HG02970 (cell line): ENCODE measurements around the gene RAB23.
A peak's percentile ranks its signal among the peaks of the same experiment; 100 is the strongest.

Experiments used
- ATAC-seq: cut with Tn5 transposase; IDR thresholded peaks from one replicate; pipeline ENCODE4 v1.9.1; 2021; ENCODE audit warnings: mild to moderate bottlenecking, moderate library complexity, moderate number of reproducible peaks; ENCODE audit not compliant: unreplicated experiment, low FRiP score

Gene RAB23

GRCh38 chr6:57193177-57193576 lies 28.9 kb downstream of the RAB23 start:
- ATAC-seq = no peak

GRCh38 chr6:57190140-57190539 lies 32.0 kb downstream of the RAB23 start:
- ATAC-seq = no peak

GRCh38 chr6:57183336-57183735 lies 38.8 kb downstream of the RAB23 start:
- no peak for ATAC-seq

DNA sequence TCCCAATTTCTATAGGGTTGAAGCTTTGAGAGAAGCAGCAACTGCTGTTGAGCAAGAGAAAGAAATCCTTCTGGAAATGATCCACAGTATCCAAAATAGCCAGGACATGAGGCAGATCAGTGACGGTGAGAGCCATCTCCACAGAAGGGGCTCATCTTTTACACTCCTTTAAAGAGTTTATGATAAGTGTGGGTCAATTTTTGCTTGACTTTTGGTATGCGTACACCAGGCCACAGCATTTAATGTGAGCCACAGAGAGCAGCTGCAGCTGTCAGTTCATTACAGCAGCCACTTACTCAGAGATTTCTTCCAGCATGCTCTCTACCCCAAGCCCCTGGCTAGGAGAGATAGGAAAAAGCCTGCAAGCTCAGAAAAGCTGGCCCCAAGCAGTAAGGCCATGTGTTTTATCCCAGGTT lies 40.1 kb downstream of the RAB23 start:
- no peak for ATAC-seq

GRCh38 chr6:57180596-57180995 lies 41.5 kb downstream of the RAB23 start:
- no peak for ATAC-seq

DNA sequence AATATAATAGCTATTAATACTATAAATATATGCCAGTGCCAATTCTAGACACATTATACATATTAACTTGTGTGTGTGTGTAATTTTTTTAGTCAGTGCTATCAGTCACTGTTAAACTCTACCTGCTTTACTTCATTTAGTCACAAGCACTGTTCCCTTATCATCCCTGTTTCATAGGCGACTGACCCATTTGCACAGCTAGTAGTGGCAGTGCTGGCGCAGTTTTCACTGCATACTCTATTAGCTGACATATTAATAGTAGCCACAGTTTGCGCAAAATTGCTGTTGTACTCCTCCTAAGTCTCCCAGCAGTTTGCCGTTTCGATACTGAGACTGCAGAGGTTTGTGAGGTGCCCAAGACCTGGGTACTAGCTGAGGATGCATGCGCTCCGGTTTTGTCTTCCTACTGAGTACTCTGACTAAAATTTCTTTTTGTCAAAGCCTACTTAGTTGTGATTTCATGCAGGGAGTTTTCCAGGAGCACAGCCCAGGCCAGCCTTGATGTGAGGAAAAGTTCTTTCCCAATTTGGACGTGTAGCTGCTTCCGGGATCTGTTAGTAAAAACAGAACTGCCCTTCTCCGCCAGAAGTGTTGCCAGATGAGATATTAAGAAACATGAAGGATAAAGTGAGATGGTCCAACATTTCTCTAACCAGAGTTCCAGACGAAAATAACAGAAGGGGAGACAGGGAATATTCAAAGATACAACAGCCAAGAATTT lies 44.4 kb downstream of the RAB23 start:
- no peak for ATAC-seq

GRCh38 chr6:57174511-57174907 lies 47.6 kb downstream of the RAB23 start:
- ATAC-seq = no peak

- ATAC-seq = no peak
Measured at GRCh38 chr6:57173886-57174510, 48.1 kb downstream of the RAB23 start.

DNA sequence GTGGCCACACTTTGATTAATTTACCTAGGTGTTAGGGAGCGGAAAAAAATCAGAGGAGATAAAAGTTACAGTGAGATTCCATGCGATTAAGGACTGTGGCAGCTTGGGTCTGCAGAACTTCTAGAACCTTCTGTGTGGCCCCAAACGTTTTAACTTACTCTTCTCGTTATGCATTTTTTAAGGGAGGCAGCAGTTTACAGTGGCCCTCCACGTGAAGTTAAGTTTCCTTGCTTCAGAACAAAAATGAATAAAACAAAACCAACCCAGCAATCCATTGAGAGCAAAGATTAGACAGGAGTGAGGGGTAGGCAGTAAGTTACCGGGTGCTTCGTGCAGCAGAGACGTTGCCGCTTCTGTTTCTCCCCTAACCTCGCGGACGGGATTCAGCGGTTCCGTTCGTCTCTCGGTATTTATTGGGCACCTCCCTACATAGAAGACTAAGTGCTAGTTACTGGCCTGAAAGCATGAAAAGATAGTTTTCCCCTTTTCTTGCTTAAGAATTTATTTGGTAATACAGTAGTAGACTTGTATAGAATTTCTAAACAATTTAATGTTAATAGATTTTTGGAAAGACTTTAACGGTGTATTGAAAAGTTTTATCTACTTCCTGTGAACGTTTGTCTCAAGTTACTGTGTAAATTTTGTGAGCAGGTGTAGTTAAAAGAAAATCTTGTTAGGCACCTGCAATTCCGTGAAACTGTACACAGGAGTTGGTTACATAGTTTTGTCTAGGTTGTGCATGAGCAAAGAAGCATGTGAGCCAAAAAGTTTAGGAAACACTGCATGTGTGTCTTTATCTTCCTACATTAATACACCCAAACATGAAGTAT lies 48.8 kb downstream of the RAB23 start:
- ATAC-seq = no peak

DNA sequence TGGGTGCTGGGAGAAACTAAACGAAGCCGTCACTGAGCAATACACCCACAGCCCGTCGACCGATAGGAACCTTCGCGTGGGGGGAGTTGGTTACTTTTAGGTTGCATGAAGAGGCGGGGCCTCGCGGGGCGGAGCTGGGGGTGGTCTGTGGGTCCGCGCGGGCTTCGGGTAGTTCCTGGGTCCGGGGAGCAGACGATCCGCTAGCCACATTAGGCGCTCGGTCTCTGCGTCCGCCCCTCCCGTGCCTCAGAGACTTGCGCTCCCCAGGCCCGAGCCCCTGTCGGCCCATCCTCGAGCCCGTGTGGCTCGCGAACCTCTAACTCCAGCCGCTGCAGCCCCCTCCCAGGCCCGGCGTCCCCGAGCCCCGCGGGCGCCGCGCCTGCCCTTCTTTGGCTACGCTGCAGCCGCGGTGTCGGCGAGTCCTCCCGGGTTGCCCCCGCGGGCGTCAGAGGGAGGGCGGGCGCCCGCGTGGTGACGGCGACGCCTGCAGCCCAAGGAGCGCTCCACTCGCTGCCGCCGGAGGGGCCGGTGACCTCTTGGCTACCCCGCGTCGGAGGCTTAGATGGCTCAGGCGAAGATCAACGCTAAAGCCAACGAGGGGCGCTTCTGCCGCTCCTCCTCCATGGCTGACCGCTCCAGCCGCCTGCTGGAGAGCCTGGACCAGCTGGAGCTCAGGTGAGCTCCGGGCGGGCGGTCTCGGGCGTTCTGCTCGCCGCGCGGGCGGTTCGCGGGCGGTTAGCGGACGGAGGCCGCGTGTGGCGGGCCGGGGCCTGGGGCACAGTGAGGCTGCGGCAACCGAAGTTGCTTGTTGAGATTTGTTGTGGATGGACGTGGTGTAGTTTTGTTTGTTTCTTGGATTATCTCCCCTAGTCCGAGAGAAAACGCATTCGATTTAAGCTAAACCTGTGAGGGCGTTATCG lies 49.7 kb downstream of the RAB23 start, which contains the start of gene BAG2:
Gene BAG2 (plus strand): TSS at position 191 of the 920 bp plus-strand sequence. CDS start 372 bp downstream, at position 563.
- ATAC-seq = peak; percentile 85

- ATAC-seq = no peak
Measured at GRCh38 chr6:57165080-57165479, 57.0 kb downstream of the RAB23 start.

GRCh38 chr6:57163956-57164355 lies 58.2 kb downstream of the RAB23 start:
- no peak for ATAC-seq

DNA sequence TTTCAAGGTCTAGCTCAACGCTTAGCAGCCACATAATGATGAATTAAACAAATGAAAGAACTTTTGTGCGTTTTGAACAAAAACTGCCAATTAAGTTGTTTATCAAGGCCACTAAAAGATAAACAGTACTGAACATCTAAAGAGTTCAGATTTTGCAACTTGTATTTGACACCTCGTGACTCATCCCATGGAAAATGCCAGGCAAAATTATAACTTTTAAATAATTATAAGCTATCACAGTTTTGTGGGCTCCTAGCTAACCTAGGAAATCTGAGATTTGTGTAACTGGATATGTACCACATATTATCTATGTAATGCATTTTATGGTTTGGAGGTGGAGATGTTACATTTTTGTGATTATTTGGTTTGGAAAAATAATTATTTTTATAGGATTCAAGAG lies 59.6 kb downstream of the RAB23 start:
- no peak for ATAC-seq

DNA sequence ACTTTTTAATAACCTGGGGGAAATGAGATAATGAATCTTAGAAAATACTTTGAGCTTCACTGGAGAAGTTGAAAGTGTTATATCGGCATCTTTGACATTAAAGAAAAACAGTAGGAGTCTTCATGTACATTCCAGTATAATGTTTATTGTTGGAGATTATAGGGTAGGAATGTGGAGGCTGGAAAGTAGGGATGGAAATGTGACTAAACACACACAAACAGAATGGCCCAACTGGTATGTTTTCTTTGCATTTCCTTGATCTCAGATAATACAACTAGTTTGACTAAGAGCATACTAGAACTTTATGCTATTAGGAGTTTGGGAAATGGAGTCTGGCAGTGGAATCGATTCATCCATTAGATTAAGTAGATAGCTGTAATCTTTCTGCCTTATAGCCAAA lies 60.1 kb downstream of the RAB23 start:
- ATAC-seq = no peak

GRCh38 chr6:57159127-57159526 lies 63.0 kb downstream of the RAB23 start:
- no peak for ATAC-seq

DNA sequence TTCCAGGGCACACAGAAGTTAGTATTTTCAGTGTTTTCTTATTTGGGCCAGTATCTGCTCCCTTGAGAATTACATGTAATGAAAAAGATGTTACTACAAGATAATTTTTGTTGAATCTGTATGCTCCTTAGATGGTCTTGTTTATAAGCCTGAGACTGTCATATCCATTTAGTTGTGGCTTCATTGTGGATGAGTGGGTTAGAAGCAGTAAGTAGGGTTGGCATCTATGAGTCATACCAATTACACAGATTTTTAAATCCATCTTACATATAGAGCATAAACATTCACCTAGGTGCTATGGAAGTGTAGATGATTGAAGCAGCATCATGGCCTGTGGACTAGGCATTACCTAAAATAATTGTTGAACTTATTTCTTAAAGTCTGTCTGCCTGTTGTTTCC lies 63.4 kb downstream of the RAB23 start:
- ATAC-seq = no peak

DNA sequence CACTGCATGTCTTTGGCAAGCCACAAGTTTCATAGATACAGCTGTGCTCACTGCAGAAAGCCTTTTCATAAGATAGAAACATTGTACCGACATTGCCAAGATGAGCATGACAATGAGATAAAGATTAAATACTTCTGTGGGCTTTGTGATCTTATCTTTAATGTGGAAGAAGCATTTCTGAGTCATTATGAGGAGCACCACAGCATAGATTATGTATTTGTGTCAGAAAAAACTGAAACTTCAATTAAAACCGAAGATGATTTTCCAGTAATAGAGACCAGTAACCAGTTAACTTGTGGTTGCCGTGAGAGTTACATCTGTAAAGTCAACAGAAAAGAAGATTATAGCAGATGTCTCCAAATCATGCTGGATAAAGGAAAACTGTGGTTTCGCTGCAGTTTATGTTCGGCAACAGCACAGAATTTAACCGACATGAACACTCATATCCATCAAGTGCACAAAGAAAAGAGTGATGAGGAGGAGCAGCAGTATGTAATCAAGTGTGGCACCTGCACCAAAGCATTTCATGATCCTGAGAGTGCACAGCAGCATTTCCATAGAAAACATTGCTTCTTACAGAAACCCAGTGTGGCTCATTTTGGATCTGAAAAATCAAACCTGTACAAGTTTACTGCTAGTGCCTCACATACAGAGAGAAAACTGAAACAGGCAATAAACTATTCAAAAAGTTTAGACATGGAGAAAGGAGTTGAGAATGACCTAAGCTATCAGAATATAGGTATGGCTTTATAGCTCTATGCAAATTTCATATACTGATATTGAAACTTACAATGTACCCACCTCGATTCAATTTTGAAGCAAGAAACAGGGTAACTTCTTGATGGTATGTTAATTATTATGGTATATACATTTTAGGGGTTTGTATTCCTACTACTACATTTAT lies 73.9 kb downstream of the RAB23 start:
- no peak for ATAC-seq

DNA sequence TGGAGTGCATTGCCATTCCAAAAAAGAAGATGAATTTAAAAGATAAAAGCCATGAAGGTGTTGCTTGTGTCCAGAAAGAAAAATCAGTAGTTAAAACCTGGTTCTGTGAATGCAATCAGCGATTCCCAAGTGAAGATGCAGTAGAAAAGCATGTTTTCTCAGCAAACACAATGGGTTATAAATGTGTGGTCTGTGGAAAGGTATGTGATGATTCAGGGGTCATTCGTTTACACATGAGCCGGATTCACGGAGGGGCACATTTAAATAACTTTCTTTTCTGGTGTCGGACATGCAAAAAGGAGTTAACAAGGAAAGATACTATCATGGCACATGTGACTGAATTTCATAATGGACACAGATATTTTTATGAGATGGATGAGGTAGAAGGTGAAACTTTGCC lies 74.7 kb downstream of the RAB23 start:
- ATAC-seq = no peak

DNA sequence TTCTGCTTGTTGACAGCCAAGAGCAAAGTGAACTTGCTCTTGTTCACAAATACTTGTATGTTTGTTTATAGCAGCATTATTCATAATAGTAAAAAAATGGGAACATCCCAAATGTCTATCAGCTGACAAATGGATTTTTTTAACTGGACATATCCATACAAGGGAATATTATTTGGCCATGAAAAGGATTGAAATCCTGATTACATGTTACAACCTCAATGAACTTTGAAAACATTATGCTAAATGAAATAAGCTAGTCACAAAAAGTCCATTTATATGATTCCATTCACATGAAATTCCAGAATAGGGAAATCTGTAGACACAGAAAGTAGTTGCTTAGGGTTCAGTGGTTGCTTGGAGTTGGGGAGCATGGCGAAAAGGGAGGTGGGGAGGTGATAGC lies 78.4 kb downstream of the RAB23 start:
- ATAC-seq = no peak
